Right lobe of liver (tissue), 6 donors: ENCODE measurements around the gene EFNA5. TPM values are rescaled to one million over a fixed set of nuclear protein-coding genes. Genes with fewer than 3 reads are reported as not detected.

Experiments
- ATAC-seq, 4 donors: fragments of 200-7000 bp; cut with Tn5 transposase; one replicate each; pipeline ENCODE4 v1.9.1; 2020; ENCODE audit warnings: mild to moderate bottlenecking in 4 of 4, moderate library complexity in 4 of 4
- DNase-seq, 3 donors: peaks; one replicate each; pipeline ENCODE4 v3.0.0-alpha.2; 2020
- H3K27ac ChIP-seq, 3 donors: fragments of 200-600 bp; one replicate each; pipeline ENCODE4 v1.8.0; 2022
- H3K27me3 ChIP-seq, 2 donors: fragments of 200-600 bp; one replicate each; pipeline ENCODE4 v1.8.0; 2022
- H3K36me3 ChIP-seq, 4 donors: fragments of 200-600 bp; sonication (generic) in 1 of 4; one replicate each; pipeline versions ENCODE4 v1.5.1 to v1.8.0; 2017 to 2022; ENCODE audit warnings: control low read depth in 1 of 4
- H3K4me1 ChIP-seq, 4 donors: fragments of 200-600 bp; sonication (generic) in 1 of 4; one replicate each; pipeline versions ENCODE4 v1.5.1 to v1.8.0; 2017 to 2022; ENCODE audit warnings: control low read depth in 1 of 4
- H3K4me3 ChIP-seq, 3 donors: fragments of 200-600 bp; one replicate each; pipeline ENCODE4 v1.8.0; 2022
- H3K9me3 ChIP-seq, 4 donors: fragments of 200-600 bp; sonication (generic) in 1 of 4; one replicate each; pipeline versions ENCODE4 v1.5.1 to v1.8.0; 2017 to 2022; ENCODE audit warnings: control low read depth in 1 of 4
- CTCF ChIP-seq, 4 donors: fragments of 200-600 bp in 3 of 4; fragments of 450-650 bp in 1 of 4; IDR thresholded peaks; one replicate each; pipeline versions ENCODE4 v1.5.1 to v1.8.0; 2016 to 2022; ENCODE audit warnings: antibody characterized with exemption in 4 of 4, mild to moderate bottlenecking in 2 of 4
- POLR2A ChIP-seq: fragments of 450-650 bp; IDR thresholded peaks from one replicate; pipeline ENCODE4 v1.6.1; 2017; ENCODE audit warnings: antibody characterized with exemption, mild to moderate bottlenecking
- WGBS: methylation state at CpG from one replicate; pipeline ENCODE4 v1.1.6; 2018; ENCODE audit warnings: low coverage, low lambda C conversion rate; ENCODE audit not compliant: insufficient coverage; ENCODE audit errors: missing lambda C conversion rate; 5-methylcytosine and 5-hydroxymethylcytosine counted together
- intact Hi-C, 2 donors: fragments of 100-400 bp; cut with DNase I; formaldehyde crosslinking; loops; one replicate each; pipeline versions ENCODE4 v1.11.2 to v1.14.1; 2022
- total RNA-seq, 6 experiments: library from RNA; depleted of rRNA in 2 of 6; stranded (reverse); fragments of >200 nt in 2 of 6; fragmentation: NEBNext Ultra II Directional in 3 of 6; extraction: Animal tissue kit (Norgen Biotek cat#: 25700) in 3 of 6; gene quantifications; one replicate each; pipeline versions ENCODE4 v1.1.0 to v1.2.4, GENCODE V29; 2016 to 2023
- donor health status: DM: no; HTN: yes; CAD: no.
- donor health status: DM: no; HTN: no; CAD: no.
- donor health status: DM: no; HTN: no; CAD: no.
- donor health status: DM: no; HTN: yes; CAD: no.
- donor health status: DM: no; HTN: yes; CAD: no.

EFNA5 gene
- total RNA-seq, 6 experiments from 2014 or later: 0.18 to 11.7 (median 1.4) TPM

DNA sequence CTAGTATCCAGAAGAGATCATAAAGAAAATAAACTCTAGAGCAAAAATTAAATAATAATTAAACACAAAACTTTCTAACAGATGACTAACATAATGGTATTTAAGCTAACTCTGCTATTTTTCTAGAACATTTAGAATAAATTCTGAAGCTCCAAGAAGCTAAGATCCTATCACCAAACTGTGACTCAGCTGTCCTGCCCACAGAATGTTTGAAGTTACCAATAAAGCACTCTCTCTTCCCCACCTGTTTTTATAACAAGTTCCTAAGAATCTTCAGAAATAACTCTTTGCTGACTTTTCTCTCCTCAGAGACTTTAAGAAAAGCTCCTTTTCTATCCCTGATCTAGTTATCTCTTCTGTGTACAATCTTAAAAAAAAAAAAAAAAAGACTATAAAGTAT is 6.0 kb upstream of the EFNA5 start:
- Histone ChIP-seq H3K4me3 (no peak overlapping the region), H3K4me1 (peaks cover 0 to 15% (median 4%) of the 10 kb centered on the region in 4 donors), H3K27ac (no peak overlapping the region), H3K9me3 (no peaks in the 10 kb centered on the region), H3K27me3 (peaks cover 0 to 18% of the 10 kb centered on the region in 2 donors), H3K36me3 (no peaks in the 10 kb centered on the region)
- no peak for DNase-seq
- no peak for ATAC-seq
- TF ChIP-seq POLR2A: no peak
- intact Hi-C loops: no loop called here

- Histone ChIP-seq H3K27ac (no peak overlapping the region), H3K4me1 (peaks cover 0 to 29% (median 4%) of the 10 kb centered on the region in 4 donors), H3K36me3 (no peaks in the 10 kb centered on the region), H3K9me3 (no peaks in the 10 kb centered on the region), H3K4me3 (no peak overlapping the region), H3K27me3 (peaks cover 0 to 26% of the 10 kb centered on the region in 2 donors)
- 58% methylated on average over 8 of the region's 9 CpGs for WGBS
- intact Hi-C loops: no loop called here
- no peak for ATAC-seq
- TF ChIP-seq POLR2A (no peak), CTCF (IDR thresholded peaks at IDR 0.05) (no peak)
- no peak for DNase-seq
Observed at GRCh38 chr5:107675201-107675600, 4.5 kb upstream of the EFNA5 start.

- 62% methylated on average over 4 of the region's 4 CpGs for WGBS
- H3K27ac ChIP-seq: no peak overlapping the region
- no peak overlapping the region for H3K4me3 ChIP-seq
- intact Hi-C loops: no loop called here
- no peak for TF ChIP-seq CTCF (IDR thresholded peaks at IDR 0.05)
- H3K9me3 ChIP-seq: no peaks in the 10 kb centered on the region
- H3K27me3 ChIP-seq: peaks cover 0 to 27% of the 10 kb centered on the region in 2 donors
- H3K36me3 ChIP-seq: no peaks in the 10 kb centered on the region
- peaks cover 0 to 34% (median 4%) of the 10 kb centered on the region in 4 donors for H3K4me1 ChIP-seq
- DNase-seq: no peak
- ATAC-seq: no peak
Observed at GRCh38 chr5:107674655-107675054, 3.9 kb upstream of the EFNA5 start.

- Histone ChIP-seq H3K4me1 (peaks cover 0 to 45% (median 4%) of the 10 kb centered on the region in 4 donors), H3K9me3 (no peaks in the 10 kb centered on the region), H3K27me3 (peaks cover 0 to 35% of the 10 kb centered on the region in 2 donors), H3K36me3 (no peaks in the 10 kb centered on the region), H3K27ac (no peak overlapping the region), H3K4me3 (peak overlapping the region; percentile 34 to 49 (median 43))
- ATAC-seq: peak; percentile 88 to 93 (median 90)
- intact Hi-C loops: no loop called here
- peak; percentile 86 to 87 (median 86) for DNase-seq
- WGBS: 2% methylated on average over 13 of the region's 32 CpGs
- TF ChIP-seq CTCF (IDR thresholded peaks at IDR 0.05) (peak; percentile 94 to 98 (median 98)), POLR2A (no peak)
Observed at GRCh38 chr5:107673368-107674136, 2.8 kb upstream of the EFNA5 start.

GRCh38 chr5:107673039-107673367 is 2.3 kb upstream of the EFNA5 start:
- H3K4me1 ChIP-seq: peaks cover 0 to 51% (median 4%) of the 10 kb centered on the region in 4 donors
- peak in 1 of 4 donors; percentile 2 for ATAC-seq

More at GRCh38 chr5:107673039-107673367, 2.3 kb upstream of the EFNA5 start:
- no peaks in the 10 kb centered on the region for H3K9me3 ChIP-seq
- peak overlapping the region; percentile 34 to 49 (median 43) for H3K4me3 ChIP-seq
- no peak for DNase-seq
- H3K27me3 ChIP-seq: peaks cover 0 to 35% of the 10 kb centered on the region in 2 donors
- WGBS: 0% methylated on average over 6 of the region's 11 CpGs
- intact Hi-C loops: no loop called here
- no peak overlapping the region for H3K27ac ChIP-seq
- TF ChIP-seq CTCF (IDR thresholded peaks at IDR 0.05) (no peak), POLR2A (no peak)
- no peaks in the 10 kb centered on the region for H3K36me3 ChIP-seq
